HG03571 (cell line): Measurements from ENCODE around the gene DAO.
"Not testable (repeated sequence)": the region's sequence is repeated elsewhere in the genome, so short reads cannot be mapped to it uniquely, and the experiment has no call there.

Experiments used
- ATAC-seq: cut with Tn5 transposase; IDR thresholded peaks from one replicate; pipeline ENCODE4 v1.9.1; 2021; ENCODE audit not compliant: unreplicated experiment

The DAO gene

DNA sequence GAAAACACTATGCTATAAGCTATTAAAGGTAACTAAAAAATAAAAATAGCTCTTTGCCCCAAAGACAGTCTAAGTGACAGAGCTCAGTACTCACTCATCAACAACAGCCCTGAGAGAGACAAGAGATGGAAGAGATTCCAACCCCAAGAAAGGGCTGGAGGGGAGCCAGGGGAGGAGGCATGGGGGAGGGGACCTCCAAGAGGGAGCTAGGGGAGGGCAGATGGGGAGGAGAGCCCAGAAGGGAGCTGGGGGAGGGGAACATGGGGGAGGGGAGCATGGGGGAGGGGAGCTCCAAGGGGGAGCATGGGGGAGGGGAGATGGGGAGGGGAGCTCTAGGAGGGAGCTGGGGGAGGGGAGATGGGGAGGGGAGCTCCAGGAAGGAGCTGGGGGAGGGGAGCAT lies 30.2 kb upstream of the DAO start:
- no peak for ATAC-seq

DNA sequence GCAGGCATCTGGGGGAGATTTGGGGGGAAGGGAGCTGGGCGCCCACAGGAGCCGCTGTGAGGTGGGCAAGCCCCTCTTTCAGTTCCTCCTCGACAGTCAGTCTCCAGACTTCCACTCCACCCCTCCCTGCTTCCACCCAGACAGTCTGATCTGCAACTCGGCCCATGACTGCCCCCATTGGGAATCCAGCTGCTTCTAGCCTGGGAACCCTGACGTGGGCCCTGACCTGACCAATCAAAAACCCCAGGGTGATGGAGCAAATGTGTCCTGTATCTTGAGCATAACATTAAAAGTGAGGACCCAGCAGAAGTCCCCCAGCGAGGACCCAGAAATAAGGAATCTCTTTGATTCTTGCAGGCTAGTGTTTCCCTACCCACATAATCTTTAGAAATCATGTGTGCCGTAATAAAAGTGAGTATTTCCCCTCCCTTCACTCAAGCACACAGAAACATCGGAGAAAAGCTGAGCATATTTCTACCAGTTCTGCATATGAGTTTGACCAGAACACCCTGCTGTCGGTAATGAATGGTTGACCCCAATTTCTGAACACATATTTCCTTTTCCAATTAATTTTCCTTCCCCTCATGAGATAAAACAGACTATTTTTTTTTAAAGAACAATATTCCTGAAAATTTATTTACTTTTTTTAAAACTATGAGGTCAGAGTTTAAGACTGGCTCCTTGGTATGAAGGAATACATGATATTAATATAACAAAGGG lies 28.9 kb upstream of the DAO start:
- peak; percentile 60 for ATAC-seq

DNA sequence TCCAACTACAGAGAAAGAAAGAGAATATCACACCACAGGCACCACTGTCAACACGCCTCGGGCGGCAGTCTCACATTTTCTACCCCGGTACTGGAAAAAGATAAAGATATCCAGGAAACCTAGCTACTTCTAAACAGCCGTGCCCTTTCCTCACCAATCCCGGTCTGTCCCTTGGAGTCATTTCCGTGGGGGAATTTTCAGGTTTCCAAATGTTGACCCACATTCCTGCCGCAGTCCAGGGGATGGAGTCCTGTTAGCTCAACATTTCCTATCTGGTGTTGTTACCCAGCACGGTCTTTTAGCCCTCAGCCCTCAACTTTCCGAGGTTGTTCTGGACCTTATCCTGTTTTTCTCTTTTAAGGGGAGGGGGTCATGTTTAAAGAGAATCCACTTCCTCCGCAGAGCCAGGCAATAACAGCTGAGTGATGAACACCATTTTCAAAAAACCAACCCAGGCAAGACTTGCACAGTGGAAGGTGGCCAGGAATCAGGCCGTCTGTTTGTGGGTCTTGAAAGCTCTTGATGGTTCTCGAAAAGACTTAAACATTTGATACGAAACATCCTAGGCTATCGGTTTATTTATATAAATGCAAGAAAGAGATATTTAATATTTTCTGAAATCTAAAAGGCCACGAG lies 27.1 kb upstream of the DAO start:
- ATAC-seq: no peak

DNA sequence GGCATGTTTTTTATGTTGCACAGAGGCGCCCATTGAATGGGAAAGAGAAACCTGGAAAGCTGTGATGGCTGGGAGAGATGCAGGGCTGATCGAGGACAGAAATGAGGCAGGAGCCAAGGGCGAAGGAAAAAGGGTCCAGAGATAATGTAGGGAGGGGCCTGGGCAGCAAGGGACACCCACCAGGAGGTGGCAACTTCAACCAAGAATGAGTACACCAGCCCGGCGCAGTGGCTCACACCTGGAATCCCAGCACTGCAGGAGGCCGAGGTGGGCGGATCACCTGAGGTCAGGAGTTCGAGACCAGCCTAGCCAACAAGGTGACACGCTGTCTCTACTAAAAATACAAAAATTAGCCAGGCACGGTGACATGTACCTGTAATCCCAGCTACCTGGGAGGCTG lies 26.5 kb upstream of the DAO start:
- no peak for ATAC-seq

DNA sequence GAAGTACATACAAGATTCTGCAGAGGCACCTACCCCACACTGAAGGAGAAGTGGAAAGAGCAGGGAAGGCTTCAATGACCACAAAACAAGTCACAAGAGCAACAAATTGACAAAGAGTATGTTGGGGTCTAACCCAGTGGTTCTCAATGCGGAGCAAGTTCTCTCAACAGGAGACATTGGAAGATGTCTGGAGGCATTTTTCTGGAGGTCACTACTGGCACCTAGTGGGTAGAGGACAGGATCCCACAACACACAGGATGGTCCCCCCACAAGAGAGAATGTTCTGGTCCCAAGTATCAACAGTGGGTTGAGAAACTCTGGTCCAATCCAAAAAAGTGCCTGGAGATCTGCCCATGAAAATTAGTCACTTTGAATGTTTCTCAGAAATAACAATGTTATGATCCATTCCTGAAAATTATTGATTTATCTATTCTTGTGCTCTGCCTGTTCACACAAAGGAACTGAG lies 25.9 kb upstream of the DAO start:
- no peak for ATAC-seq

DNA sequence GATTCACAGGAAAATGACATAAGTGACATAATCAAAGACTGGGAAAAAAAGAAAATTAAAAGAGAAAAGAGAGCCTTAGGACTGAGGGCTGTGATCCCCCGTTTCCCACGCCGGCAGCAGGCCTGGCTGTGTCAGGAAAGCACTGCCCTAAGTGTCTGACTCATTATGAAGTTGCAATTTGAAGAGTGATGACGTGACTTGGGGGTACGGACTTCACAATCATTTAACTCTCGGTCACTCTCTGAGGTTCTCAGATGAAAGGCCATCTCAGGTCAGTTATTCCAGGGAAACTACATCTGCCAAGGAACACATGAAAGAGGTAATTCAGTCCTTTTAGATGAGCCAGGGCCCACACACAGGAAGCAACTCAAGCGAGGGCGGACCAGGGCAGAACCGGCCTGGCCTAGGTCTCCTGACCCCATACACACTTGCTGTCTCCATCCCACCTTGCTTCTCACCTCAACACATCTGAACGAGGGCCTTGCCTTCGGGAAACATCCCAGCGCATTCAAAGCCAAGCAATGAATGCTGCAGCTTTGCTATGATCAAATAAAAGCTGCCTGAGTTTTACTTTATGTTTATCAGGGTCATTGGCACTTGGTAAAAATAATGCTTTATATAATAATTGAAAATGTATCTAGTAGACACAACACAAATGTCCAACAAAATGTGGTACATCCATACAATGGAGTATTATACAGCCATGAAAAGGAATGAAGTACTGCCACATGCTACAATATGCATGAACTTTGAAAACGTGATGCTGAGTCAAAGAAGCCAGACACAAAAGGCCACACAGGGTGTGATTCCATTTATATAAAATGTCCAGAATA lies 25.2 kb upstream of the DAO start:
- no peak for ATAC-seq

DNA sequence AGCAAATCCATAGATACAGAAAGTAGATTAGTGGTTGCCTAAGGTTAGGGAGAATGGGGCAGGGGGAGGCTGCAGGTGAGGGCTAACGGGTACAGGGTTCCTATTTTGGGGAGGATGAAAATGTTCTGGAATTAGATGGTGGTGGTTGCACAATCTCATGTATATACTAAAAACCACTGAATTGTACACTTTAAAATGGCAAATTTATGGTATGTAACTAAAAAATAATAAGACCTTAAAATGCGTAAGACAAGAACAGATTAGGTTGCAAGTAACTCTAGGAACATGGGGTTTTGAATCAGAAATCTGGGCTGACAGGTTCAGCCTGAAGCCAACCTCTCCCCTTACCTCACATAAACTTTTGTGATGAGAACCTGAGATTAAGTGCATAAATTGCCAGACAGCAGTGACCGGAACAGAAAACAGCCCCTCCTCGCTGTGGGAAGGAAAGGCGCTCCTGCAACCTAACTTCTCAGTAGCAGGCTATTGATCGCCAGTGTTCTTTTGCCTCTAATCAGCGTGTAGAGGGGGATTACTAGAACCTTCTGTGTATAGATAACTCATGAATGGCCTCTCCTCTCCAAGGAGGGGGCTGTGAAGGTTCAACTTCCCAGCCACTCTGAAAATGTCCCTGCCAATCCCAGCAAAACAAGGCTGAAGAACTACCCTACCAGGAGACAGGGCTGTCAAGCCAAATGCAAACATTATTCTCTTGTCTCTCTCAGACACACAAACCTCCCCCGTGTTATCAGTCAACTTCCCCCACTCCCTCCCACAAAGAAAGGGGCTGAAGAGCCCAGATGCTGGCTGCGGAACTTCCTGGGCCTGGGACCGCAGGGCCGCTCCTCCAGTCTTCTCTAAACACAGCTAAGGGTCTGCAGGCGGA lies 24.4 kb upstream of the DAO start:
- no peak for ATAC-seq

DNA sequence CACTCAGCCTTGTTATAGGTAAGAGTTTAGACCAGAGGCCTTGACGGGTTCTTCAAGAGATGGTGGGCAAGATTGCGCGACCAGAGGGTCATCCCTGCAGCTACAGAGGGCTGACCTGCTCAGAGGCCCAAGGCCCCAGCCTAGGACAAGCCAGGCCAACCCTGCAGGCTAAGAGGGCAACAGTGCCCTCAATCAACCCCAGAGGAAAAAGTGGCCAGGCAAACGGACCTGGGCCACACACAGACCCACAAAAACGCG lies 23.8 kb upstream of the DAO start:
- no peak for ATAC-seq

DNA sequence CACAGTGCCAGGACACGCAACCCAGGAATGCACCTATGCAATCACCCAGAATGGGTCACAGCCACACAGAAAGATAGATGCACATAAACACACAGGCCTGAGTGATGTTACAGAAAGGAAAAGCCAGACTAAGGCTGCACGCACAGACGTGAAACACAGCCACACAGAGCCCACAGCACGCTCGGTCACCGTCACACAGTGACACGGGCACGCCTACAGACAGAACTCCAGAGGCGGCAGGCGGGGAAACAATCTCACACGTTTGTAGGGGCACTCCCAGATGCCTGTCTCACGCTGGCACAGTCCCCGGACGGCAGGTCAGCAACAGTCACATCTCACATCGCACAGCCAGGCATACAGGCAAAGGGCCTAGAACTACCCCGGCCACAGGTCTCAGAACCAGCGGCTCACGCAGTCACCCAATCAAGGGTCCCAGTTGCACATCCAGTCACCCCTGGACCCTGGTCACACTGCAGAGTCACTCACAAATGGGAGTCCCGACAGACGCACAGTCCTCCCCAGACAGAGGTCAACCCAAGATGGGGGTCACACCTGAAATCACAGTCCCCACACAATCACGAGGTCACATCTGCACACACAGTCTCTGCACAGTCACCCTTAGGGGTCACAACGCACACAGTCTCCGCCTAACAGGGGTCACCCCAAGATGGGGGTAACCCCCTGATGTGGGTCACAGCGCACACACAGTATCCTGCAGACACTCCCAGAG lies 23.3 kb upstream of the DAO start:
- peak; percentile 28 for ATAC-seq

DNA sequence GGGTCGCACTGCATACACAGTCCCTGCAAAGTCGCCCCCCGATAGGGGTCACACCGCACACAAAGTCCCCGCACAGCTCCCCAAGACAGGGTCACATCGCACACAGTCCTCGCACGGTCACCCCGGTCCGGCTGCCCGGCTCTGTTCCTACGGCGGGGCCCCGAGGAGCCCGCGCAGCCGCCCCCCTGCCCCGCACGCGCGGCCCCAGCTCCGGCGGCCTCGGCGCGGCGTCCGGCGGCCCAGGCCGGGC lies 22.8 kb upstream of the DAO start:
- no peak for ATAC-seq

DNA sequence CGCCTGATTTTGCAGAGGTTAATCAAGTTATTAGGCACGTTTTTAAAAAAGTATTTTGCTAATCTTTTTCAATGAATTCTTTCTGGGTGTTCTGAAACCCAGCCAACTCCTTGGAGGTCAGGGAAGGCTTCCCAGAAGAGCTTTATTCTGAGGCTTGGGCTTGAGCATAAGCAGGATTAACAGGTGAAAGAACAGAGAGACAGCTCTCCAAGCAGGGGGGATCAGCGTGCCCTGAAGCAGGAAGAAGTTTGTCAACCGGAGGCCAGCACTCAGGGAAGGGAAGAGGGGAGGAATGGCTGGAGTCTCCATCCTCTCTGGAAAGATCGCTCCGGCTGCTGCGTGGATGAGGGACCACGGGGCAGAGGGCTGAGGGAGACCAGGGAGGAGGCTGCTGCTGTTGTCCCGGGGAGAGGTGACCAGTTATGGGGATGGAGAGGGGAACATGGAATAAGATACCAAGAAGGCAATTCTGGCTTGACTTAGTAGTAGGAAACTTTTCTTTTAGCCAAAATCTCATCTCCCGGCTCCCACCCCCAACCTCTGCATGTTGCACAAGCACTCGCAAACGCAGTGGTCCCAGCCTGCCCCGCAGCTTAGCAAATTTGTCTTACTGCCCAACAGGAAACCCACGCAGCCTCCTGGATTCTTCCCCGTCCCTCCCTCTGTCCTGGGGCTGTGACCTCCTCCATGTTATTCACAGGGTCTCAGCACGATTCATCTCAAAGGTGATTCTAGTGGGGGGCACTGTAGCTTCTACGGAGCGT lies 21.4 kb upstream of the DAO start:
- no peak for ATAC-seq

DNA sequence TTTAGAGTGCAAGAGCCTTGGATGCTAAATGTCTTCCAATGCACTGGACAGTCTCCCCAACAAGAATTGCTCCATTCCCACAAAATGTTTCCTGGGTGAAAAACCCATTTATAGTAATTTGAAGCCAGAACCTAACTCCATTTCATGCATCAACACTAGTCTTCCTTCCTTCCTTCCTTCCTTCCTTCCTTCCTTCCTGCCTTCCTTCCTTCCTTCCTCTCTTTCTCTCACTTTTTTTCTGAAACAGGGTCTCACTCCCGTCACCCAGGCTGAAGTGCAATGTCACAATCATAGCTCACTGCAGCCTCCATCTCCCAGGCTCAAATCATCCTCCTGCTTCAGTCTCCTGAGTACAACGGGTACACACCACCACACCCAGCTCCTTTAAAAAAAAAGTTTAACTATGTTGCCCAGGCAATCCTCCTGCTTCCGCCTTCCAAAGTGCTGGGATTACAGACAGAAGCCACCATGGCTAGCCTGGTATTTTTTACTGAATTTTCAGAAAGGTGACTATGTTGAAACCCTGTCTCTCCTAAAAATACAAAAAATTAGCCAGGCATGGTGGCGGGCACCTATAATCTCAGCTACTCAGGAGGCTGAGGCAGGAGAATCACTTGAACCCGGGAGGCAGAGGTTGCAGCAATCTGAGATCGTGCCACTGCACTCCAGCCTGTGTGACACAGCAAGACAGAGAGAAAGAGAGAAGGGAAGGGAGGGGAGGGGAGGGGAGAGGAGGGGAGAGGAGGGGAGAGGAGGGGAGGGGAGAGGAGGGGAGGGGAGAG lies 20.6 kb upstream of the DAO start:
- not testable (repeated sequence) for ATAC-seq

DNA sequence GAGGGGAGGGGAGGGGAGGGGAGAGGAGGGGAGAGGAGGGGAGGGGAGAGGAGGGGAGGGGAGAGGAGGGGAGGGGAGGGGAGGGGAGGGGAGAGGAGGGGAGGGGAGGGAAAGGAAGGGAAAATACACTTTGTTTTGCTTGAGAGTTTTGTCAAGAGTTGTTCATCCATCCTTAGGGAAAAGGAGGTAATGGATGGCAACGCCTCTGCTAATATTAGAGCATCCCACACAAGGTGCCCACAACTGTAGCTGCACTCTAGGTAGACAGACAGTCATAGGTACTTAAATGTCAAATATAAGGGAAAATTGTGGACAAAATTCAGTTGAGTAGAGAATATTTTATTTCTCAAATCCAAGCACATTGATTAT lies 20.0 kb upstream of the DAO start:
- no peak for ATAC-seq

DNA sequence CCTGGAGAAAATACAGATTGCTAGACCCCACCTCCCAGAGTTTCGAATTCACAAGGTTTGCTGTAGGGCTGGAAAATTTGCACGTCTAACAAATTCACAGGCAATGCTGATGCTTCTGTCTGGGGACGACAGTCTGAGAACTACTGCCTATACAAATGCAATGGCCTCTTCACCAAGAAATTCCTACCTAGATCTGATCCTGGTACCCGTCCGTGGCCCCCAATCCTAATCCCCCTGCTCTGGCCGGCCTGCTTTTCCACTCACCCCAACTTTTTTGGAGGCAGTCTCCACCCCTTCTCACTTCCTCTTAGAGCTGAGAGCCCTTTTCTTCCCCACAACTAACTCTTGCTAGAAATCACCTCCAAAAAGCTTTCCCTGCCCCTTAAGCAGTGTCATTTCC lies 19.4 kb upstream of the DAO start:
- ATAC-seq: no peak

DNA sequence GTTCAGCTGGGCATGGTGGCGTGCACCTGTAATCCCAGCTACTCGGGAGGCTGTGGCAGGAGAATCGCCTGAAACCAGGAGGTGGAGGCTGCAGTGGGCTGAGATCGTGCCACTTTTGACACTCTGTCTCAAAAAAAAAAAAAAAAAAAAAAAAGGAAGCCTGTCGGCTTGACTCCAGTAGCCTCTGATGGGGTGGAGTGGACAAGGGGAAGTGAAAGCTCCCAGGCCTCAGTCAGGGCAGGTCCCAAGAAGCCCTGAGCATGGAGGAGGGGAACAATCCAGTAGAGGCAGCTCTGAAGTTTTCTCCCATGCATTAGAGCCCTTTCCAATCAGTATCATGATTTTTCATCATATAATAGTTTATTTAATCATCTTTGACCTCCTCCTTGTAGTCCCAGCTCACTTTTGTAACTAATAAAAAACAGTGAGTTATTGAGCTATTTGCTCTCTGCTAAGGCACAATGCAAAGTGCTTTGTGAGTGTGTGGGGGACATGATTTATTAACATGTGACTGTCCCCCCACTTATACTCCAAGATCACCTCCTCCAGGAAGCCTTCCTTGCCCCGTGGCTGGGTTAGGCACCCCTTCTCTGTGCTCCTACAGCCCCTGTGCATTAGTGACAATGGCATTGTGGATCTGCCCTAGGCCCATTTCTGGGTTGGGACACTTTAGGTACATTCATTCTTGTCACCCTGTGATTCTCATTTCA lies 17.9 kb upstream of the DAO start:
- no peak for ATAC-seq

DNA sequence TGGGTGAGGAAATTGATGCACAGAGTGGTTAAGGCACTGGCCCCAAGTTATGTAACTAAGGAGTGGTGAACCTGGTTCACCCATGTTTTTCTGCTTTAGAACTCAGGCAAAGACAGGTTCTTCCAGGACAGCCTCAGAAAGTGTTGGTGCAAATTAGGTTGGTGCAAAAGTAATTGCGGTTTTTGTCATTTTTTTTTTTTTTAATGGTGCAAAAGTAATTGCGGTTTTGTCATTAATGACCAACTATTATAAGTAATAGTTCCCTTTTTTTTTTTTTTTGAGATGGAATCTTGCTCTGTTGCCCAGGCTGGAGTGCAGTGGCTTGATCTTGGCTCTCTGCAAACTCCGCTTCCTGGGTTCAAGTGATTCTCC lies 17.3 kb upstream of the DAO start:
- no peak for ATAC-seq

DNA sequence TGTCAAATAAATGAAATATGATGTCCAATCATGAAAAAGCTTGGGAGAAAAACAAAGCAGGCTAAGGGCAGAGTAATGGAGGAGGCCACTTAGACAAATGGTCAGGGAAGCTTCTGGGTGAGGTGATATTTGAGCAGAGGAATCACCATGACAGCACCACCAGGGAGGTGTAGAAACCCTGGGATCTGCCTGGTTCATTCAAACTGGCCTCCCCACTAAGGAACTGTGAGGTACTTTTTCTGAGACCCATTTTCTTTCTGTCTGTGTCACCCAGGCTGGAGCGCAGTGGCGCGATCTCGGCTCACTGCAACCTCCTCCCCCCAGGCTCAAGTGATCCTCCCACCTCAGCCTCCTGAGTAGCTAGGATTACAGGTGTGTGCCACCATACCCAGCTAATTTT lies 14.7 kb upstream of the DAO start:
- no peak for ATAC-seq

DNA sequence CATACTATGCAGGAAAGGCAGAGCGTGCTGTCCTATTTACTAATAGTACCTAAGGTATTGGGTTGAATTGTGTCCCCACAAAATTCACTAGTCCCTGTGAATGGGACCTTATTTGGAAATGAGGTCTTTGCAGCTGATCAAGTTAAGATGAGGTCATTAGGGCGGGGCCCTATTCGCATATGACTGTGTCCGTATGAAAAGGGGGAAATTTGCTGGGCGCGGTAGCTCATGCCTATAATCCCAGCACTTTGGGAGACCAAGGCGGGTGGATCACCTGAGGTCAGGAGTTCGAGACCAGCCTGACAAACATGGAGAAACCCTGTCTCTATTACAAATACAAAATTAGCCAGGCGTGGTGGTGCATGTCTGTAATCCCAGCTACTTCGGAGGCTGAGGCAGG lies 13.8 kb upstream of the DAO start:
- ATAC-seq: not testable (repeated sequence)

DNA sequence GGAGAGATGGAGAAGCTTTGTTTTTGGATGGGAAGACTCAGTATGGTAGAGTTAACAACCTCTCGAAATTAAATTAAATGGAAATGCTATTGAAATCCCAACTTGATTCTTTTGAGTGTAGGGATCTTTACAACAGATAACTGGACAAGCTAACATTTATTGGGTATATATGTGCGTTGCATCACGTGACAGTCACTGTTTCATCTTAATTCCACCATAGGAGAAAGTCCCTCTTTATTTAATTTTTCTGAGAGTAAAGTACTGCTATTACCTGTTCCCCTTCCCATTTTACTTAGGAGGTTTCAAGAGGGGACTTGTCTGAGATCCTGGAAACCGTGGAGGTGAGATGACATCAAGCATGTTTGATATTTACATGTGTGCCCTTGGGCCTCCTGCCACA lies 11.1 kb upstream of the DAO start:
- no peak for ATAC-seq
